ENCODE data around the gene FRS2. TPM values are rescaled to one million over a fixed set of nuclear protein-coding genes. Genes with fewer than 3 reads are reported as not detected.

Gene FRS2
- total and polyA plus RNA-seq, 9 donors, result 15.5 to 64.2 (median 43.2) TPM

- WGBS, 3 donors, result 63 to 91% (median 64%) methylated on average over 2 of the region's 2 CpGs
- Histone ChIP-seq H3K36me3 (no peaks in the 10 kb centered on the region), H3K4me3 (no peak overlapping the region), H3K27me3 (no peaks in the 10 kb centered on the region), H3K9me3 (no peaks in the 10 kb centered on the region), H3K27ac (no peak overlapping the region), H3K4me1 (ENCODE audit: insufficient read depth) (no peaks in the 10 kb centered on the region)
- intact Hi-C loops (cut with DNase I), result no loop called here
- TF ChIP-seq POLR2A (IDR thresholded peaks at IDR 0.05) (no peak), EP300 (IDR thresholded peaks at IDR 0.05) (no peak)
- TF ChIP-seq, protein P1, sequence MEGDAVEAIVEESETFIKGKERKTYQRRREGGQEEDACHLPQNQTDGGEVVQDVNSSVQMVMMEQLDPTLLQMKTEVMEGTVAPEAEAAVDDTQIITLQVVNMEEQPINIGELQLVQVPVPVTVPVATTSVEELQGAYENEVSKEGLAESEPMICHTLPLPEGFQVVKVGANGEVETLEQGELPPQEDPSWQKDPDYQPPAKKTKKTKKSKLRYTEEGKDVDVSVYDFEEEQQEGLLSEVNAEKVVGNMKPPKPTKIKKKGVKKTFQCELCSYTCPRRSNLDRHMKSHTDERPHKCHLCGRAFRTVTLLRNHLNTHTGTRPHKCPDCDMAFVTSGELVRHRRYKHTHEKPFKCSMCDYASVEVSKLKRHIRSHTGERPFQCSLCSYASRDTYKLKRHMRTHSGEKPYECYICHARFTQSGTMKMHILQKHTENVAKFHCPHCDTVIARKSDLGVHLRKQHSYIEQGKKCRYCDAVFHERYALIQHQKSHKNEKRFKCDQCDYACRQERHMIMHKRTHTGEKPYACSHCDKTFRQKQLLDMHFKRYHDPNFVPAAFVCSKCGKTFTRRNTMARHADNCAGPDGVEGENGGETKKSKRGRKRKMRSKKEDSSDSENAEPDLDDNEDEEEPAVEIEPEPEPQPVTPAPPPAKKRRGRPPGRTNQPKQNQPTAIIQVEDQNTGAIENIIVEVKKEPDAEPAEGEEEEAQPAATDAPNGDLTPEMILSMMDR (IDR thresholded peaks at IDR 0.05), result no peak
- DNase-seq, result no peak
Measured at GRCh38 chr12:69437073-69437472, 33.1 kb upstream of the FRS2 start.

DNA sequence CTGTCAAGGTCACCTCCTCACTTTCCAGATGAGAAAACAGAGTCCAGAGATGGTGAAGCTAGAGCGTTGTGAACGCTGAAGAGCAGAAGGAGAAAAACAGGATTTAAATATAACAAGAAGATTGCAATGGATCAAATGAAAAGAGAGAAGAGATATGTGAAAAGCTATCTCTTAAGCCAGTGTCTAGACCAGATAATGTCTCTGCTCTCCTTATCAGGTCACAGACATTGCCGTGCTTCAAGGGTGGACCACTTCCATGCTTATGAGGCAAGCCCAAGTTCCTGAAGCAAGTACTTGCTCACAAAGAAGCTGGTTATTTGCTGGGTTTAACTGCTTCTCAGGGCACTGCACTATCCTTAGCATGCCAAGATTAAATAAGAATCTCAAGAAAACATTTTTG lies 31.6 kb upstream of the FRS2 start:
- H3K36me3 ChIP-seq, result no peaks in the 10 kb centered on the region
- no peaks in the 10 kb centered on the region for H3K4me1 ChIP-seq (ENCODE audit: insufficient read depth)
- intact Hi-C loops (cut with DNase I), result no loop called here
- H3K4me3 ChIP-seq, result no peak overlapping the region
- no peak for TF ChIP-seq EP300 (IDR thresholded peaks at IDR 0.05)
- TF ChIP-seq, protein P1 (IDR thresholded peaks at IDR 0.05), result no peak
- TF ChIP-seq POLR2A (IDR thresholded peaks at IDR 0.05), result no peak
- H3K27me3 ChIP-seq, result no peaks in the 10 kb centered on the region
- DNase-seq, result no peak
- WGBS, 3 donors, result 82 to 95% (median 89%) methylated on average over 3 of the region's 3 CpGs
- H3K27ac ChIP-seq, result no peak overlapping the region
- H3K9me3 ChIP-seq, result no peaks in the 10 kb centered on the region

- Histone ChIP-seq H3K27me3 (no peaks in the 10 kb centered on the region), H3K36me3 (no peaks in the 10 kb centered on the region), H3K4me1 (ENCODE audit: insufficient read depth) (no peaks in the 10 kb centered on the region), H3K4me3 (no peak overlapping the region), H3K9me3 (no peaks in the 10 kb centered on the region), H3K27ac (no peak overlapping the region)
- 92 to 95% (median 93%) methylated on average over 3 of the region's 3 CpGs for WGBS, 3 donors
- TF ChIP-seq, protein P1 (IDR thresholded peaks at IDR 0.05), result no peak
- TF ChIP-seq POLR2A (IDR thresholded peaks at IDR 0.05) (no peak), EP300 (IDR thresholded peaks at IDR 0.05) (no peak)
- intact Hi-C loops (cut with DNase I), result no loop called here
- DNase-seq, result no peak
Measured at GRCh38 chr12:69440016-69440415, 30.2 kb upstream of the FRS2 start.

DNA sequence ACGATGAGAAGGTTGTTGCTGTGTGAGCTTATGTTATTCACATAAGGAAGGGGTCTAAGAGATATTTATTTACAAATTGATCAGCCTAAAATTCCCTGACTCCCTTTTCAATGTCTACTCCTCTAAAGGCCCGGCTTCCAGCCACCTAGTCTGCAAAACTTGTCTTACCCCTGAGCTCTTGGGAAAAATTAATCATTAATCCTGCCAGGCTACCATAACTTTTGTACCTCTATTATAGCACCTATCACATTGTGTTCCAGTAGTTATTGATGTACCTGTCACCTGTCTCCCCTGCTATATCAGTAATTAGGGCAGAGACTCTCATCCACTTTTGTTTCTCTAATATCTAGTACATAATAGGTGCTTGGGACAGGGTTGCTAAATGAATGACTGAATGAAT lies 29.3 kb upstream of the FRS2 start:
- no peak for TF ChIP-seq EP300 (IDR thresholded peaks at IDR 0.05)
- no peak for TF ChIP-seq POLR2A (IDR thresholded peaks at IDR 0.05)
- TF ChIP-seq, protein P1 (IDR thresholded peaks at IDR 0.05), result no peak
- H3K27ac ChIP-seq, result no peak overlapping the region

More for the DNA sequence above, 29.3 kb upstream of the FRS2 start:
- Histone ChIP-seq H3K4me3 (no peak overlapping the region), H3K4me1 (ENCODE audit: insufficient read depth) (no peaks in the 10 kb centered on the region), H3K9me3 (no peaks in the 10 kb centered on the region), H3K36me3 (no peaks in the 10 kb centered on the region), H3K27me3 (no peaks in the 10 kb centered on the region)
- DNase-seq, result no peak
- WGBS, 3 donors, result 60 to 68% (median 61%) methylated on average over 2 of the region's 2 CpGs
- intact Hi-C loops (cut with DNase I), result no loop called here

Data from ovary (tissue), 9 donors.